ENCODE measurements around the gene OR4M2. TPM values are rescaled to one million over a fixed set of nuclear protein-coding genes. Genes with fewer than 3 reads are reported as not detected.
"Not testable (repeated sequence)": the region's sequence is repeated elsewhere in the genome, so short reads cannot be mapped to it uniquely, and the experiment has no call there.

Gene OR4M2
- total and polyA plus RNA-seq, 9 of the 15 experiments (the other 6 are each of a cell fraction or from before 2014, with no cell fraction given) = not detected

GRCh38 chr15:22098616-22099253, 18.4 kb downstream of the OR4M2 start:
- in situ Hi-C loops (cut with MboI); H4K20me1 ChIP-seq (replicated peaks; ENCODE audit: control insufficient read depth, insufficient read depth, low read length); H3K9me1 ChIP-seq (ENCODE audit: control insufficient read depth, insufficient read depth, low read length); POLR2A ChIA-PET; FAIRE-seq; H3K4me3 ChIP-seq; H2AFZ ChIP-seq (ENCODE audit: low read depth, low read length); H3K79me2 ChIP-seq (ENCODE audit: control insufficient read depth, insufficient read depth, low read length); H3K27ac ChIP-seq (ENCODE audit: extremely low read depth, low read depth, low read length); CTCF ChIA-PET (ENCODE audit: low intra/inter-chr PET ratio); H3K27me3 ChIP-seq (ENCODE audit: control insufficient read depth in 2 of 2, insufficient read depth in 2 of 2, low read length in 2 of 2); H3K36me3 ChIP-seq (ENCODE audit: control insufficient read depth, insufficient read depth, low read length); H3K4me2 ChIP-seq (ENCODE audit: insufficient read depth, low read length); H3K9me3 ChIP-seq (replicated peaks; ENCODE audit: control insufficient read depth, insufficient read depth, low read depth, low read length); H3K9ac ChIP-seq (ENCODE audit: insufficient read depth in 1 of 2, low read depth in 2 of 2, low read length in 2 of 2); BruUV-seq (replicated peaks); DNase-seq (ENCODE audit: extremely low read depth in 1 of 4, low spot score in 3 of 4); H3K4me1 ChIP-seq (replicated peaks in 1 of 2; ENCODE audit: control insufficient read depth in 2 of 2, insufficient read depth in 2 of 2, low read length in 2 of 2); intact Hi-C loops (cut with micrococcal nuclease): not testable (repeated sequence)
- peak; percentile 54 for ATAC-seq
- WGBS (ENCODE audit: insufficient coverage, low coverage, missing lambda C conversion rate) = 54% methylated on average over 4 of the region's 16 CpGs

- H3K4me3 ChIP-seq; DNase-seq (ENCODE audit: extremely low read depth in 1 of 4, low spot score in 3 of 4); H4K20me1 ChIP-seq (replicated peaks; ENCODE audit: control insufficient read depth, insufficient read depth, low read length); H3K79me2 ChIP-seq (ENCODE audit: control insufficient read depth, insufficient read depth, low read length); H3K4me1 ChIP-seq (replicated peaks in 1 of 2; ENCODE audit: control insufficient read depth in 2 of 2, insufficient read depth in 2 of 2, low read length in 2 of 2); in situ Hi-C loops (cut with MboI); BruUV-seq (replicated peaks); POLR2A ChIA-PET; CTCF ChIA-PET (ENCODE audit: low intra/inter-chr PET ratio); intact Hi-C loops (cut with micrococcal nuclease); H3K9me3 ChIP-seq (replicated peaks; ENCODE audit: control insufficient read depth, insufficient read depth, low read depth, low read length); H2AFZ ChIP-seq (ENCODE audit: low read depth, low read length); H3K9ac ChIP-seq (ENCODE audit: insufficient read depth in 1 of 2, low read depth in 2 of 2, low read length in 2 of 2); H3K36me3 ChIP-seq (ENCODE audit: control insufficient read depth, insufficient read depth, low read length); H3K27ac ChIP-seq (ENCODE audit: extremely low read depth, low read depth, low read length); H3K4me2 ChIP-seq (ENCODE audit: insufficient read depth, low read length); H3K27me3 ChIP-seq (ENCODE audit: control insufficient read depth in 2 of 2, insufficient read depth in 2 of 2, low read length in 2 of 2); H3K9me1 ChIP-seq (ENCODE audit: control insufficient read depth, insufficient read depth, low read length): not testable (repeated sequence)
- FAIRE-seq = peak; percentile 89
- WGBS (ENCODE audit: insufficient coverage, low coverage, missing lambda C conversion rate) = no CpG with 5 or more reads among the region's 17 CpGs
- ATAC-seq = peak; percentile 99
These were observed 19.1 kb downstream of the OR4M2 start for GRCh38 chr15:22099289-22099891.
